NCI-H526 treated with DMSO at 0.1 percent for 48 hours (cell line): ENCODE results near the gene TPO.
"Not testable (repeated sequence)": the region's sequence is repeated elsewhere in the genome, so short reads cannot be mapped to it uniquely, and the experiment has no call there.

Experiments used
- DNase-seq: peaks from one replicate; lab custom pipeline; 2025; lab: John Stamatoyannopoulos, UW

Gene TPO

GRCh38 chr2:1502891-1503304, 89.6 kb downstream of the TPO start:
- DNase-seq = no peak

- no peak for DNase-seq
These were observed 90.4 kb downstream of the TPO start for GRCh38 chr2:1503471-1504310.

- no peak for DNase-seq
These were observed 91.1 kb downstream of the TPO start for GRCh38 chr2:1504311-1504750.

DNA sequence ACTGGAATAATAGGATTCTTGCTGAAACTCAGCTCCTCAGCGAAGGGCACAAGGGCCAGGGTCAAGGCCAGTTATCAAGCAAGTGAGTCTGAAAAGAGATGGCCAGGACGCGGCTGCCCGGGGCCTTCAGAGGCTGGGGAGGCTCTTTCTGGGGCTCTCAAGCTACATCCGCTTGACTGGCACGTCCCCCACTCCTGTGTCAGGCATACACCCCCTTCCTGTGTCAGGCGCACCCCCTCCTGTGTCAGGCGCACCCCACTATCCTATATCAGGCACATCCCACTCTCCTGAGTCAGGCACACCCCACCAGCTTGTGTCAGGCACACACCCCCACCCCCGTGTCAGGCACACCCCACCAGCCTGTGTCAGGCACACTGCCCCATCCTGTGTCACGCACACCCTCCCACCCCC, 91.8 kb downstream of the TPO start:
- DNase-seq = no peak

DNA sequence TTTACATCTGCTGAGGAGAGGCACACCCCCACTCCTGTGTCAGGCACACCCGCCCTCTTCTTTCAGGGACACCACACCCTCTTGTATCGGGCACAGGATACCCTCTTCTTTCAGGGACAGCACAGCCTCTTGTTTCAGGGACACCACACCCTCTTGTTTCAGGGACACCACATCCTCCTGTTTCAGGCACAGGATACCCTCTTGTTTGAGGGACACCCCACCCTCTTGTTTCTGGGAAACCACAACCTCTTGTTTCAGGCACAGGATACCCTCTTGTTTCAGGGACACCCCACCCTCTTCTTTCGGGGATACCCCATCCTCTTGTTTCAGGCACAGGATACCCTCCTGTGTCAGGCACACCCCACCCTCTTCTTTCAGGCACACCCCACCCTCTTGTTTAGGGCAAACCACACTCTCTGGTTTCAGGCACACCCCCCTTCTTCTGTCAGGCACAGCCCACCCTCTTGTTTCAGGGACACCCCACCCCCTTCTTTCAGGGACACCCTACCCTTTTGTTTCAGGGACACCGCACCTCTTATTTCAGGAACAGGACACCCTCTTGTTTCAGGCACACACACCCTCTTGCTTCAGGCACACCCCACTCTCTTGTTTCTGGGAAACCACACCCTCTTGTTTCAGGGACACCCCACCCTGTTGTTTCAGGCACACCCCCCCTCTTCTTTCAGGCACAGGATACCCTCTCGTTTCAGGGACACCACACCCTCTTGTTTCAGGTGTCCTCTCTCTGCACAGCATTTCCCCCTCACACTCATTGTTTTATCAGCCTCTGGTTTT, 96.2 kb downstream of the TPO start:
- no peak for DNase-seq

DNA sequence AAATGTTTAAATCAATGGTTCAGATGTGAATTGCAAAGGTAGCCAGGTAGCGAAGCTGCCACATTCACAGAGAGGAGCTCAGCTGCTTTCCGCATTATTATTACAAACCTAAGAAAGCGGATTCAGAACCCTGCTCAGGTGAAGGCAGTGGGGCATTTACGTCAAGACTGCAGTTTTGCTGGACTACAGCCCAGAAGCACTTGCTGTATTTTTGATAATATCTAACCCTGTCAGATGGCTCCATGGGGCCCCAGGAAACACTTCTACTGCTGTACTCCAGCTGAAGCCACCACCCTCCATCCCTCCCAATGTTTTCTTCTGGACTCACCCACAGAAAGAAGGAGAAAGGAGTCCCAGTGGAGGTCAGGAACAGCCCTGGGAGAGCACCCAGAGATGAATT, 96.9 kb downstream of the TPO start:
- DNase-seq = no peak

GRCh38 chr2:1511455-1511854, 98.2 kb downstream of the TPO start:
- no peak for DNase-seq

GRCh38 chr2:1512321-1513289, 99.3 kb downstream of the TPO start:
- no peak for DNase-seq

DNA sequence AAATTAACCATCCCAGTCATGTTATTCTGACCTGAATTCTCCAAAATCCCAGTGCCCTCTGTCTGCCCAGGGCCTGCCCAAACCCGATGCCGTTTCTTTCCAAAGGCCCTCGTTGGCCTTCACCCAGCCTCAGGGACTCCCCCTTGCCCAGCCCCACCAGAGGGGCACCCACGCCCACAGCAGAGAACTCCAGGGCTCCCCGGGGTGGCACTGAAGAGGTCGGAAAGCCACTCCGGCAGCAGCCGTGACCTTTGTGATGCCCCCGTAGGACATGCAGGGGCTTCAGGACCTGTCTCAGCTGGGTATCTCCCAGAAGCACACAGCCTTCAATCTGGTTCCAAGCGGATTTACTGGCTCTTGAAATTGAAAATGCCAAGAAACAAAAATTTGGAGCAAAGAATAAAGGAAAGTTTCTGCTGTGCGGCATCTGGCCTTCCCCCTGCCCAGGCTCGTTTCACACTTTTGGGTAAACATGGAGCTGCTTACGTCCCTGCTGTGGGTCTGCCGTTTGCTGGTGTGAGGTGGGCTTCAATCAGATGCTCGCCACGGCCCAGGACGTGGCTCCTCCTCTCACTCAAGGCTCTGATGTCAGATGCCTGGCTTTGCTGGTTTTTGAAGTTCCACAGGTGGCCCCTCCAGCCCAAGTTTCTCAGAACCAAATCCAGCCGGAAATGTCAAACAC, 101.3 kb downstream of the TPO start:
- no peak for DNase-seq

- no peak for DNase-seq
These were observed 101.8 kb downstream of the TPO start for GRCh38 chr2:1515073-1515430.

DNA sequence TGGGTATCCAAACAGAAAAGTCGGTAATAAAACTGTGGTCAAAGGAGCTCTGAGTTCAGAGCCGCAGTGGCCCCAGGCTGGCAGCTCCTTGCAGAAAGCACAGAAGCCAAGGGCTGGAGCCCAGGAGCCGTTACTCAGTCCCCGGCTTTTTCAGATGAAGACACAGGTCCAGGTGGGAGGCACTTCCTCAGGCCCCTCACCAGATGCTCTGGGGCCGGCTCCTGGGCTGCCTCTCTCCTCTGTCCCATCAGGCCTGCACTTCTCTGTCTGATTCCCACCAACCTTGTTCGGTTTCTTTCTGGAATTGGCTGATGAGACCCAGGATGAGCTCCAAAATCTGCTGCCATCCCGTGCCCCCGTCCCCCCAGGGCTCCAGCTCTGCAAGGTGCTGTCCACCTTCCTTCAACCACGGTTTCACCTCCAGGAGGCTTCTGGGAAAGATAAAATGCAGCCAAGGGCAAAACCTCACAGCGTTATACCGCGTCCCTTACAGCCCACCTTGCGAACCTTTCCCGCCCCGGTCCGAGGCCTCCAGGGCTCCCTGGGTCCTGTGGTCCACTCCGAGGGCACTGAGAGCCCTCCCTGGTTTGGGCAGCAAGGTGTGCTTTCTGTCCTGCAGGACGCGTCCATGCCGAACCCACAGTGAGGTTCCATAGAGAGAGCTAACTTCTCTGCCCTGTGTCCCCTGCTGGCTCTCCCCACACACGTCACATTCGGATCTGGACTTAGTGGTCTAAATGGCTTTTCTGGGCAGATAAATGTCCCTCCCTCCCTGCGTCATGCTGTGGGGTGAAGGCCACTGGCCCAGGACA, 102.9 kb downstream of the TPO start:
- DNase-seq = no peak

DNA sequence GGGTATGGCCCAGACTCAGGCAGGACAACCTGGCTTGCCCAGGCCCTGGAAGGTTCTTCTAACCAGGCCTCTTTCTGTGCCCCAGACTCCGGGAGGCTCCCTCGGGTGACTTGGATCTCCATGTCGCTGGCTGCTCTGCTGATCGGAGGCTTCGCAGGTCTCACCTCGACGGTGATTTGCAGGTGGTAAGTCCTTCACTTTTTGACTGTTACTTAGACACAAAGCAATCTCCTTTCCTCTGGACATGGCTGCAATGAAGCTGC, 103.5 kb downstream of the TPO start:
- no peak for DNase-seq

GRCh38 chr2:1517291-1517690, 104.0 kb downstream of the TPO start:
- DNase-seq = not testable (repeated sequence)

- no peak for DNase-seq
These were observed 104.5 kb downstream of the TPO start for GRCh38 chr2:1517786-1518185.

- DNase-seq = no peak
These were observed 105.1 kb downstream of the TPO start for GRCh38 chr2:1518331-1518803.

DNA sequence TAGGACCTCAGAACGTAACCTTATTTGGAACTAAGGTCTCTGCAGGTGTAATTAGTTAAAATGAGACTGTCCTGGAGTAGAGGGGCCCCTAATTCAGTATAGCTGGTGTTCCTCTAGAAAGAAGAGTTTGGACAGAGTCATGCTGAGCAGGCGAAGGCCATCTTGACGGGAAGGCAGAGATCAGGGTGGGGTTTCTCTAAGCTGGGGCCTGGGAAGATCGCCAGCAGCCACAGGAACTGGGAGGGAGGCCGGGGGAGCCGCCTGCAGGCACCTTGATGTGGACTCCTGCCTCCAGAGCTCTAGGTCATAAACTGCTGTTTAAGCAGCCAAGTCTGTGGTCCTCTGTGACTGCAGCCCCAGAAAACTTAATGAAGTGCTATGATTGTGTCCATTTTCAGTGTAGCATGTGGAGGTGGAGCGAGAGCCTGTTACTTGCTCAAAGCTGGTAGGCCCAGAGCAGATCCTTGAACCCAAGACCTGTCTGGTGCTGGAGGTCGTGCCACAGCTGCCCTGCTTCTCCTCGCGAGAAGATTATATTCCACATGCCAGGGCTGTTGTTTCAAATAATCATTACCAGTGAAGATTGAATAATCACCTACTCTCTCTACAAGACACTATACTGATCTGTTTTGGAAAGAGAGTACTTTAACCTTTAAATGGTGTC, 105.7 kb downstream of the TPO start:
- DNase-seq = no peak

DNA sequence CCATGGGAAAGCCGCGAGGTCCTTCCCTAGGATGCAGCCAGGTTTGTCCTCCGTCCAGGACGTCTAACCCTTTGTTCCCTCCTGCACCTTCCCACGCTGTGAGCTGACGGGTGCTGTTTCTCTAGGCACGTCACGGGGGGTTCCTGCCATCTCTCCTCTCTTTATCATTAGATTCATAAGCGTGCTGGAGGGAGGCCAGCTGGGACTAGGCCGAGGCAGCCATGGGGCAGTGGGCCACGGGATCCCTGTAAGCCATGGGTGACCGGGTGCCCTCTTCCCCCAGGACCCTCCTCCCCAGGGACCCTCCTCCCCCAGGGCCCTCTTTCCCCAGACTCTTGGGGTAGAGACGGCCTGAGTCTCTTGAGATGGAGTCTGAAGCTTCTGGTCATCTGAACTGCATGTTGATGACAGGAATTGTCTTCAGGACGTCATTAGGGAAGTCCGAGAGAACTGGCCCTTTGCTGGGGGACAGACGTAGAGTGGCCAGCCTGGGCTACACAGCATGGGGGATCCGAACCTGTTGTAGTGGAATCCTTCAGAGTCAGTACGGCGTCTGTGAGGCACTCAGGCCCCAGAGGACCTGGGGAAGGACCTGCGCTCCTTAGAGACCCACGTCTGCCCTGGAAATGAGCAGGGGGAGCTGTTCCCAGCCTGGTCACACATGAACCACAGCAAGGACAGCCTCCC, 108.1 kb downstream of the TPO start:
- no peak for DNase-seq

DNA sequence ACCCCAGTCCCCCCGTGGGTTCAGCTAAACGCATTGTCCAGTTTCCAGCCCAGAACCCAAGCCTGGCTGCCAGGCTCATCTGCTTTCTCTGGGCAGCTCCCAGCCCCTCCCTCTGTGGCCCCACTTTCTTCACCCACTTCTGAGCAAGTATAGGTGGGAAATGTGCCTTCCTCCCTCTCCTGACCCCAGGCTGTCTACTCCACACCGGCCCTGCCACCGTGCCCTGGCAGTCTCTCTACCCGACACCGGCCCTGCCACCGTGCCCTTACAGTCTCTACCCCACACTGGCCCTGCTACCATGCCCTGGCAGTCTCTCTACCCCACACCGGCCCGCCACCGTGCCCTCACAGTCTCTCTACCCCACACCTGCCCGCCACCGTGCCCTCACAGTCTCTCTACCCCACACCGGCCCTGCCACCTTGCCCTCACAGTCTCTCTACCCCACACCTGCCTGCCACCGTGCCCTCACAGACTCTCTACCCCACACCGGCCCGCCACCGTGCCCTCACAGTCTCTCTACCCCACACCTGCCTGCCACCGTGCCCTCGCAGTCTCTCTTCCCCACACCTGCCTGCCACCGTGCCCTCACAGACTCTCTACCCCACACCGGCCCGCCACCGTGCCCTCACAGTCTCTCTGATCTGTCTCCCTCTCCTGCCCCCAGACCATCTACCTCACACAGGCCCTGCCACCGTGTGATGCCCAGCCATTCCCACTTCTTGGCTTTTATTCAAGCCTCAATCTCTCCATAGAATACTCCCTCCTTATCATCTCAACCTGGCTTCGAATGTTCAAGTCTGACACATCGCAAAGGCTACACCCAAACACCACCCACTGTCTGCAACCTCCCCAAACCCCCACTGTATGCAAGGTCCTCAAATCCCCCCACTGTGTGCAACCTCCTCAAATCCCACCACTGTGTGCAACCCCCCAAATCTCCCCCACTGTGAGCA, 108.9 kb downstream of the TPO start:
- no peak for DNase-seq
